ENCODE measurements around the gene TMEM156.
"Not testable (repeated sequence)": the region's sequence is repeated elsewhere in the genome, so short reads cannot be mapped to it uniquely, and the experiment has no call there.

Gene TMEM156

DNA sequence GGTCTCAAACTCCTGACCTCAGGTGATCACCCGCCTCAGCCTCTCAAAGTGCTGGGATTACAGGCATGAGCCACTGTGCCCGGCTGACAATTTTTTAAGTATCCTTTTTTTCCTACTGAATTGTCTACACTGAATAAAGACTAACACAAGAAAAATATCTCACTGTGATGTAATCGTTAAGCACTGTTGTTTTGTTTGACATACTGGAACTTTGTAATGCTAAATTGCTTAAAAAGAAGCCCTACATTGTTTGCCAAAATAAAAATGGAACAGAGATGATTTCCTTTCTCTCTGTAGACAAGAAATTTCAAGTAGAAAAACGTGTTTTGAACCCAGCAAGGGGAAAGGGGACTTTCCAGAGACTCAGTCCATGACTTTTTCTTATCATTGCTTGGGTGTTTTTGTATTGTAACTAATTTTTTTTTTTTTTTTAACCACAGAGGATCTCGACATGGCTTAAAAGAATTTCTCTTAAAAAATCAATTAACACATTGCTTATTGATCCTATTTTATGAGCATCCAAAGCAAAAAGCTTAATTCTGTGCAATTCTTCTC lies 74.9 kb downstream of the TMEM156 start:
- no peak for DNase-seq (ENCODE audit: low spot score)

DNA sequence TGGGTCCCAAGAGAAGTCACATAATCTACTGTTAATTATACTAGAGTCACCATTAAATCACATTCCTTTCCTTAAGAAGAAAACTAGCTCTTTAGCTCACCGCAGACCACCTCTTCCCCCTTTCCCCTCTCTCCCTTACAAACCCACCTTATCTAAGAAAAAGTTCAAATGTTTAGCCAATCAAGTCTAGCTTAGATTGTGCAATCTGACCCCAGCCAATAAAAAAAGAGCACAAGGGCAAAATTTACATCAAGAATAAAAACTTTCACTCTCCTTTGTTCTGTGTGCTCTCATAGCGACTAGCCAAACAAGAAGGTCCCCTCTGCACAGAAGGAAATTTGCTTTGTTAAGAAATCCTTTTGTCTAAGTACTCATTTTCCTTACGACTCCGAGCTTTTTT lies 76.3 kb downstream of the TMEM156 start:
- no peak for DNase-seq (ENCODE audit: low spot score)

- no peak for DNase-seq (ENCODE audit: low spot score)
Measured at GRCh38 chr4:38954727-38955126, 77.5 kb downstream of the TMEM156 start.

GRCh38 chr4:38952017-38952416 lies 80.2 kb downstream of the TMEM156 start:
- no peak for DNase-seq (ENCODE audit: low spot score)

DNA sequence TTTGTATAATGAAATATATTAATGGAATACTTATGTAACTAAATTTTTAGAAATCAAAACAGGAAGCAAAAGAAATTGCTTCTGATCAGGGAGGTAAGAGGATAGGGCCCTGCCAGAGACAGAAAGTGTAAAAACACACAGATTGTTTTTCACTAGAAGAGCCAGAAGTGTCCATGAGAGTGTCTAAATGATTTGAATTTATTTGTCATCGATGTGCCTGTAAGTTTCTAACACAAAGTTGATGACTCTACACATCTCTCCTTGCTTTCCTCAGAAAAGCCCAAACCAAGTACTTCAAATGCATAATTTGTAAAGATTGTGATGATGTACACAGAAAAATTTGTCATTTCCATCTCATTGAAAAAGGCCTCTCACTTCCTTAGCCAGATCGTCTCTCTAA lies 80.6 kb downstream of the TMEM156 start:
- no peak for DNase-seq (ENCODE audit: low spot score)

DNA sequence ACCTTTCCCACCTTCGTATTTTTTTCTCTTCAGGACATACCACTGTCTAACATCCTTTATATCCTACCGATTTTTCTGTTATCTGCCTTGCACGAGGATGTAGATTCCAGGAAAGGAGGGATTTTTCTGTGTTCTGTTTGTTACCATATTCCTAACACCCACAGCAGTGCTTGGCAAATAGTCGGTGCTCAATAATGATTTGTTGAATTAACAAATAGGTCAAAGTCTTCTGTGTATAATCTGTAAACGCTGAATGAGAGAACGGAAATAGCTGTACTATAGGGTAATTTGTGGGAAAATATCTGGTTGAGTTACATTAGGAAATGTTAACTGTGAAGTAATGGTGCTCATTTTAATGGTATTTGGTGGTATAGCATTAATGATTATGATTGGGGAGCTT lies 81.5 kb downstream of the TMEM156 start:
- no peak for DNase-seq (ENCODE audit: low spot score)

DNA sequence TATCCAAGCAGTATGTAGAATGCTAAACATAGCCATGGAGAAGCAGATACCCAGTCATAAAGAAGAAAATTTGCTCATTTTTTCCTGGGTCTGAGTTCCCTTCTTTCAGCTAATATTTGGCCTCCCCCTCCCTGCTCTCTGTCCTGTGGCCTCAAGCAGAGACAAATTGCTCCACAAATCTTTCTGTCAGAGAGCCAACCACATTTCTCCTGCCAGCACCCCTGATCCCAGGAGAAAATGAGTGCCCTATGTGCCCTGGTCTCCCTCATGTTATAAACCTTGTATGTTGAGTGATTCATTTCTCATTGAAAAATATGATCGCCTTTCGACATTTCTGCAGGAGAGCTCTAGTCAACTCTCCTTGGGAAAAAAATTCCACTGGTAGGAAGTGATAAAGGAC lies 82.0 kb downstream of the TMEM156 start:
- no peak for DNase-seq (ENCODE audit: low spot score)

- no peak for DNase-seq (ENCODE audit: low spot score)
Measured at GRCh38 chr4:38949411-38950051, 82.7 kb downstream of the TMEM156 start.

- DNase-seq (ENCODE audit: low spot score): no peak
Measured at GRCh38 chr4:38948551-38948950, 83.7 kb downstream of the TMEM156 start.

GRCh38 chr4:38946919-38947318 lies 85.3 kb downstream of the TMEM156 start:
- DNase-seq (ENCODE audit: low spot score): no peak

- no peak for DNase-seq (ENCODE audit: low spot score)
Measured at GRCh38 chr4:38944440-38944839, 87.8 kb downstream of the TMEM156 start.

DNA sequence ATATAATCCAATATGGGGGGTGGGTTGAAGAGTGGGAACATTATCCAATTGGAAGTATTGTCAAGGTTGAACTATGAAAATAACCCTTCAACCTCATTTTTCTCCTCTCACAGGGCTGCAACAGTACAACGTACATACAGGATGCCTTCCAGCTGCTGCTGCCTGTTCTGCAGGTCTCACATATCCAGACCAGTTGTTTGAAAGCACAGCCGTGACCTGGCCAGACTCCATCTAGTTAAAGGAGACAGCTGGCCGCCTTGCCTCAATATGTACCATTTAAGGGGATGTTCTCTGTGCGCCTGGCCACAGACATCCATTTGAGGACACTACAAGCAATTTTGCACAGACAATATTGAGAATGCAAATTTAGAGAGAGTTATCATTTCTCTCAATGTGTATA lies 88.9 kb downstream of the TMEM156 start:
- DNase-seq (ENCODE audit: low spot score): no peak

GRCh38 chr4:38941906-38942305 lies 90.3 kb downstream of the TMEM156 start:
- not testable (repeated sequence) for DNase-seq (ENCODE audit: low spot score)

DNA sequence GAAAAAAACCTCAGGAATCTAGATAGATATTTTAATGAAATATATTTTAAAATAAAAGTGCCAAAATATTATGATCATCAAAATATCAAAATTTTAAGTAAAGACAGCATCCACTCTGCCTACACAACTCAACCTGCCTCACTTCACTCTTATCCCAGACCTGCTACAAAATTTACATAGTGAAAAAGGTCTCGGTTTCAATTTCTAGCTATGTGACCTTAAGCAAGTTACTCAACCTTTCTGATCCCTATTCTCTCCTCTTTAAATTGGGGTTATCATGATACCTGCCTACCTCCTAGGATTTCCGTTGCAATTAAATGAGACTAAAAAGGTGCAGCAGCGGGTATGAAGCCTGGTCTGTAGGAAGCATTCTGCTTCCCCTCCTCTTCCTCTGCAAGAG lies 91.7 kb downstream of the TMEM156 start:
- no peak for DNase-seq (ENCODE audit: low spot score)

- no peak for DNase-seq (ENCODE audit: low spot score)
Measured at GRCh38 chr4:38939165-38939564, 93.0 kb downstream of the TMEM156 start.

DNA sequence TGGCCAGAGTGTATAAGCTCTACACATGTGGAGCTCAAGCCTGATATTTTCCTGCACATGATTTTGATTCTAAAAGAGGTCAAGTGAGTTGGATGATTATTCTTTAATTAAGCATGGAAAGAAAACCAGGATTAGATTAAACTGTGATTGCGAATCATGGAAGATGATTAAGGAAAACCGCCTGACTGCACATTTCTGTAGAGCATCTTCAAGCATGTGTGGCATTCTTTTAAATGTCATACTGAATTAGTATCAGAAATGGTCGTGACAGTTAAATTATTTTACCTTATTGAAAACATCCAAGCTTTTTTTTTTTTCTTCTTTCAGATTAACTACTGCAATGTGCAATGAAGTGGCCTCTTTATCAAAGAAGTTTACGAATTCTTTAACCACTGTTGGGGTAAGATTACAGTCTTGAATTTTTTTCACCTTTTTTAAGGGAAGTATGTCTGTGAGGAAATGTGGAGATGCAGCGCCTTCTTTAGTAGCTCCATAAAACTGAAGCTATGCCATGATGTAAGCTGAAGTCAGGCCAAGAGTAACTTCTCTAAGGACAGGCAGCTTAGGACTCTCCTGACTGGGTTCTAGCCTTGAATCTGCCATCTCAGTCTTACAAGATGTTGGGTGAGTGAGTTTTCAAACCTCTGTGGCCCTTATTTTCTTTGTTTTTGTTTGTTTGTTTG lies 96.7 kb downstream of the TMEM156 start:
- DNase-seq (ENCODE audit: low spot score): no peak

- DNase-seq (ENCODE audit: low spot score): no peak
Measured at GRCh38 chr4:38931125-38931524, 101.1 kb downstream of the TMEM156 start.

DNA sequence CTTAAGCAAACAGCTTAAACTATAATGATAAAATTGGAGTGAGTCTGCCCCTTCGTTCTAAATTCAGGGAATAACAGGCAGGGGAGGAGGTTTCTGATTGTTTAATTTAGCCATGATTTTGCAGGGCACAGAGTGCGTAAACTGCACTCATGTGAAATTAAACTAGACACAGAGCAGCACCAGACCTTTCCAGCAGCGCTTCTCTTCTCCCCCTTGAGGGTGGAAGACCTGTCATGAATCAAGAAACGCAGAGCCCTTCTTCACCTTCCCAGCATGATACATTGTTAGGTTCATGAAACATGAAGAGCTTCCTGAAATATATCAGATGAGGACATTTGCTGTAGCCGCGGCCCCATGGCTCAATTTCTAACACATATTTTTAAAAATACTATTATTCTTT lies 101.5 kb downstream of the TMEM156 start:
- DNase-seq (ENCODE audit: low spot score): no peak

- no peak for DNase-seq (ENCODE audit: low spot score)
Measured at GRCh38 chr4:38930204-38930603, 102.0 kb downstream of the TMEM156 start.

DNA sequence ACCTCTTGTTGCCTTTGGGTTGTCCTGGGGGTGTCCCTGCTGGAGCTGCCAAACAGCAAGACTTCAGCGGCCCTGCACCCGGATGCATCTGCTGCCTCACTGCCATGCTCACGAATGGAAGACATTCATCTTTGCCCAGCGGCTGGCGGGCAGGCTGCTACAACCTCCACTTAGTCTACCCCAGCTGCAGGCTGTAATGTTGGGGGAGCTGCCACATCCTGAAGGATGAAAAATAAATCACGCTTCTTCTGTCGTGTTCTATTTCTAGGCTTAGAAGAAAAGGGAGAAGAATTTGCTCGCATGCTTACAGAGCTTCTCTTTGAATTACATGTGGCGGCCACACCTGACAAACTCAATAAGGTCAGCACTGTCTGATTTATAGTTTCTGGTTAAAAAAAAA lies 103.2 kb downstream of the TMEM156 start:
- no peak for DNase-seq (ENCODE audit: low spot score)

- DNase-seq (ENCODE audit: low spot score): no peak
Measured at GRCh38 chr4:38928568-38928967, 103.6 kb downstream of the TMEM156 start.

DNA sequence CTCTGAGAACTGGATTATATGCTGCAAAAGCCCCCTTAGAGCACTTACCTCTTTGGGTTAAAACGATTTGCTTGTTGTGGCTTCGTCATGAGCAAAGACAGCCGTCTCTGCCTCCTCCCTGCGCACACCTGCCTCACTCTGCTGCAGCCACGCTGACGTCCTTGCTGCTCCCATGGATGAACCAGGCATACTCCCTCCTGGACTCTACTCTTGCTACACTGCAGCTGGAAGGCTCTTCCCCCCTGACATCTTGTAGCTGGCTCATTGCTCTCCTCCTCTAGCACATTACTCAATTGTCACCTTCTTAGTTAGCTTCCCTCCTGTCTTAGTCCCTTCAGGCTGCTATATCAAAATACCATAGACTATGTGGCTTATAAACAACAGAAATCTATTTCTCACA lies 105.3 kb downstream of the TMEM156 start:
- no peak for DNase-seq (ENCODE audit: low spot score)

GRCh38 chr4:38925492-38926413 lies 106.5 kb downstream of the TMEM156 start:
- no peak for DNase-seq (ENCODE audit: low spot score)

Measured in ecto neural progenitor cell (in vitro differentiated cells).